Measurements from ENCODE around the gene ZNF763.

DNA sequence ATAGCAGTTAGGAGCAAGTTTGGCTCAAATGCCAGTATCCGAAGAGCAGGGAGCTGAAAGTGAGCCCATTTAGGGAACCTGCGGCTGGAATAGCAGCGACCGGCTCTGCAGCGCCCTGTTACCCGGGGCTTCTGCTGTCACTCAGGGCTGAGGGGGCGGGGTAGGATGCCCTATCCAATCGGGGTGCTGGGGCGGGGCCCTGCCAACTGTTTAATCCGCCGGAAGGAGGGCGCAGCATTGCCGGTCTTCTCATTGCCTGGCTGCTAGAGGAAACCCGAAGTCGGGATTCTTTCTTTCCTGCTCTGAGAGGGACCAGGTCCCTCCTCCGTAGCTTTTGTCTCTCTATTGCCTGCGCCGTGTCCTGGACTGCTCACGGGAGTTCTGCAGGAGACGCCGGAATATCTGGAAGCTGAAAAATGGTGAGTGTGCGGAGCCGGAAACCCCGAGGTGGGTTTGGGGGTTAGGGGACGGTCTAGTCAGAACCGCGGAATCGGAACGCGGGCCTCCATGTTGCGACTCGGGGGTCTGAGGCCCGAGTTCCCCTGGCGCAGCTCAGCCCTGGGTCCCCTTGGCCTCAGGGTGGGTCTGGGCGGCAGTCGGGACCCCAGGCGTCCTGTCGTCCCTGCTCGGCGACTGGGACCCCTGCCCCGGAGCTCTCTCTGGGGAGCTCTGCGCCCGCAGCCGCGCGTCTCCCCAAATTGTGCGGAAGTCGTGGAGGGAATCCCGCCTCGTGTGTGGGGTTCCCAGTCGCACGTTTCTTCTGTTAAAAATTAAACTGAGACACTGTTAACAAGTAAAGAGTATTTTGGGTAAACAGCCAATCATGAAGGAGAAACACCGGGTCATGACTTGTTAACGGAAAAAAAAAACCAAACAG, 22.8 kb downstream of the ZNF763 start:
- TF ChIP-seq, protein P1, sequence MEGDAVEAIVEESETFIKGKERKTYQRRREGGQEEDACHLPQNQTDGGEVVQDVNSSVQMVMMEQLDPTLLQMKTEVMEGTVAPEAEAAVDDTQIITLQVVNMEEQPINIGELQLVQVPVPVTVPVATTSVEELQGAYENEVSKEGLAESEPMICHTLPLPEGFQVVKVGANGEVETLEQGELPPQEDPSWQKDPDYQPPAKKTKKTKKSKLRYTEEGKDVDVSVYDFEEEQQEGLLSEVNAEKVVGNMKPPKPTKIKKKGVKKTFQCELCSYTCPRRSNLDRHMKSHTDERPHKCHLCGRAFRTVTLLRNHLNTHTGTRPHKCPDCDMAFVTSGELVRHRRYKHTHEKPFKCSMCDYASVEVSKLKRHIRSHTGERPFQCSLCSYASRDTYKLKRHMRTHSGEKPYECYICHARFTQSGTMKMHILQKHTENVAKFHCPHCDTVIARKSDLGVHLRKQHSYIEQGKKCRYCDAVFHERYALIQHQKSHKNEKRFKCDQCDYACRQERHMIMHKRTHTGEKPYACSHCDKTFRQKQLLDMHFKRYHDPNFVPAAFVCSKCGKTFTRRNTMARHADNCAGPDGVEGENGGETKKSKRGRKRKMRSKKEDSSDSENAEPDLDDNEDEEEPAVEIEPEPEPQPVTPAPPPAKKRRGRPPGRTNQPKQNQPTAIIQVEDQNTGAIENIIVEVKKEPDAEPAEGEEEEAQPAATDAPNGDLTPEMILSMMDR (conservative IDR thresholded peaks at IDR 0.05 in 1 of 2, IDR thresholded peaks at IDR 0.05 in 1 of 2; ENCODE audit: extremely low read depth in 1 of 2, insufficient read depth in 1 of 2, low read depth in 1 of 2, low read length in 2 of 2) = no peak
- TF ChIP-seq EZH2 (IDR thresholded peaks at IDR 0.05; ENCODE audit: borderline replicate concordance, low read length) = no peak
